Vagina (tissue), 2 donors: ENCODE data around the gene GBGT1.

Source experiments
- POLR2AphosphoS5 ChIP-seq, 2 donors: sonication (generic); formaldehyde crosslinking; IDR thresholded peaks; one replicate each; pipeline ENCODE4 v1.9.0; 2017; ENCODE audit warnings: antibody characterized with exemption in 2 of 2, mild to moderate bottlenecking in 2 of 2, low read depth in 1 of 2; ENCODE audit not compliant: insufficient read depth in 1 of 2
- TF ChIP-seq, protein P1 (sequence below), 3 experiments: fragments of 450-650 bp in 2 of 3; fragments of 200-600 bp in 1 of 3; sonication (generic) in 1 of 3; IDR thresholded peaks; one replicate each; pipeline ENCODE4 v1.5.1; 2017 to 2019; ENCODE audit warnings: antibody characterized with exemption in 3 of 3, mild to moderate bottlenecking in 2 of 3, moderate library complexity in 2 of 3

- no peak for TF ChIP-seq POLR2AphosphoS5 (IDR thresholded peaks at IDR 0.05; ENCODE audit: insufficient read depth in 1 of 2, low read depth in 1 of 2)
- TF ChIP-seq, protein P1, sequence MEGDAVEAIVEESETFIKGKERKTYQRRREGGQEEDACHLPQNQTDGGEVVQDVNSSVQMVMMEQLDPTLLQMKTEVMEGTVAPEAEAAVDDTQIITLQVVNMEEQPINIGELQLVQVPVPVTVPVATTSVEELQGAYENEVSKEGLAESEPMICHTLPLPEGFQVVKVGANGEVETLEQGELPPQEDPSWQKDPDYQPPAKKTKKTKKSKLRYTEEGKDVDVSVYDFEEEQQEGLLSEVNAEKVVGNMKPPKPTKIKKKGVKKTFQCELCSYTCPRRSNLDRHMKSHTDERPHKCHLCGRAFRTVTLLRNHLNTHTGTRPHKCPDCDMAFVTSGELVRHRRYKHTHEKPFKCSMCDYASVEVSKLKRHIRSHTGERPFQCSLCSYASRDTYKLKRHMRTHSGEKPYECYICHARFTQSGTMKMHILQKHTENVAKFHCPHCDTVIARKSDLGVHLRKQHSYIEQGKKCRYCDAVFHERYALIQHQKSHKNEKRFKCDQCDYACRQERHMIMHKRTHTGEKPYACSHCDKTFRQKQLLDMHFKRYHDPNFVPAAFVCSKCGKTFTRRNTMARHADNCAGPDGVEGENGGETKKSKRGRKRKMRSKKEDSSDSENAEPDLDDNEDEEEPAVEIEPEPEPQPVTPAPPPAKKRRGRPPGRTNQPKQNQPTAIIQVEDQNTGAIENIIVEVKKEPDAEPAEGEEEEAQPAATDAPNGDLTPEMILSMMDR (IDR thresholded peaks at IDR 0.05) = no peak
Measured at GRCh38 chr9:133114886-133115603, 48.7 kb downstream of the GBGT1 start.
